Esophagus muscularis mucosa (tissue), 3 donors: Measurements from ENCODE around the gene MYO1C.

ENCODE experiments used
- POLR2A ChIP-seq: fragments of 450-650 bp; IDR thresholded peaks from one replicate; pipeline ENCODE4 v1.6.1; 2017; ENCODE audit warnings: antibody characterized with exemption, moderate library complexity, mild to moderate bottlenecking, low read depth
- TF ChIP-seq, protein P1 (sequence below), 3 experiments: fragments of 200-600 bp in 2 of 3; fragments of 450-650 bp in 1 of 3; sonication (generic) in 2 of 3; IDR thresholded peaks; one replicate each; pipeline ENCODE4 v1.5.1; 2017 to 2019; ENCODE audit warnings: antibody characterized with exemption in 3 of 3, mild to moderate bottlenecking in 2 of 3, moderate library complexity in 1 of 3

DNA sequence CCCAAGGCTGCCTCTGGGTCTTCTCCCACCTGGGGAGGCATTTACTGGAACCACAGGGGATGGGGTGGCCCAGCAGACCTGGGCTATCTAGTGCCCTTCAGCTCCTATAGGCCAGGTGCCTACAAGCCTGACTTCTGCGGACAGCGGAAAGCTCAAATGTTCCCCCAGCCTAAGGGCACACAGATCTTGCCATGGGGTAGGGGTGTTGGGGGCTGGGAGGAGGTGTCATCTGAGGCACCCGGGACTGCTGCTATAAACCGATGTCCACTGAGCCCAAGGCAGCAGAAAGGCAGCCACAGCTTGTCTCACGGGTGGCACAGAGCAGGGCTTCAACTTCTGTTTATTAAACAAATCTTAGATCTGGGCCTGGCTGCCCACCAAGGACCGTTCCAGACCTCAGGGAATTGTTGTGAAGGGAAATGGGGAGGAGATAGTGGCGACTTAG, 3.6 kb downstream of the MYO1C start:
- TF ChIP-seq, protein P1, sequence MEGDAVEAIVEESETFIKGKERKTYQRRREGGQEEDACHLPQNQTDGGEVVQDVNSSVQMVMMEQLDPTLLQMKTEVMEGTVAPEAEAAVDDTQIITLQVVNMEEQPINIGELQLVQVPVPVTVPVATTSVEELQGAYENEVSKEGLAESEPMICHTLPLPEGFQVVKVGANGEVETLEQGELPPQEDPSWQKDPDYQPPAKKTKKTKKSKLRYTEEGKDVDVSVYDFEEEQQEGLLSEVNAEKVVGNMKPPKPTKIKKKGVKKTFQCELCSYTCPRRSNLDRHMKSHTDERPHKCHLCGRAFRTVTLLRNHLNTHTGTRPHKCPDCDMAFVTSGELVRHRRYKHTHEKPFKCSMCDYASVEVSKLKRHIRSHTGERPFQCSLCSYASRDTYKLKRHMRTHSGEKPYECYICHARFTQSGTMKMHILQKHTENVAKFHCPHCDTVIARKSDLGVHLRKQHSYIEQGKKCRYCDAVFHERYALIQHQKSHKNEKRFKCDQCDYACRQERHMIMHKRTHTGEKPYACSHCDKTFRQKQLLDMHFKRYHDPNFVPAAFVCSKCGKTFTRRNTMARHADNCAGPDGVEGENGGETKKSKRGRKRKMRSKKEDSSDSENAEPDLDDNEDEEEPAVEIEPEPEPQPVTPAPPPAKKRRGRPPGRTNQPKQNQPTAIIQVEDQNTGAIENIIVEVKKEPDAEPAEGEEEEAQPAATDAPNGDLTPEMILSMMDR (IDR thresholded peaks at IDR 0.05), result no peak
- TF ChIP-seq POLR2A, result no peak
